Type B pancreatic cell (in vitro differentiated cells): ENCODE data around the gene PLCE1. TPM values are rescaled to one million over a fixed set of nuclear protein-coding genes. Genes with fewer than 3 reads are reported as not detected.
A peak's percentile ranks its signal among the peaks of the same experiment; 100 is the strongest.

Experiments
- DNase-seq: peaks from one replicate; pipeline ENCODE4 v3.0.0; 2021; ENCODE audit warnings: mixed read lengths; ENCODE audit not compliant: unreplicated experiment; ENCODE audit errors: extremely low spot score
- H3K27ac Mint-ChIP-seq: 2 replicates; pipeline ENCODE4 v1.8.0; 2021; ENCODE audit warnings: mild to moderate bottlenecking, mixed read lengths
- H3K27me3 Mint-ChIP-seq: 2 replicates; pipeline ENCODE4 v1.8.0; 2021; ENCODE audit warnings: mixed read lengths
- H3K36me3 Mint-ChIP-seq: 2 replicates; pipeline ENCODE4 v1.8.0; 2021; ENCODE audit warnings: mixed read lengths
- H3K4me1 Mint-ChIP-seq: one replicate; pipeline ENCODE4 v1.8.0; 2021; ENCODE audit warnings: mixed read lengths; ENCODE audit not compliant: unreplicated experiment
- H3K4me3 Mint-ChIP-seq: 2 replicates; pipeline ENCODE4 v1.8.0; 2021; ENCODE audit warnings: mild to moderate bottlenecking, mixed read lengths
- H3K9me3 Mint-ChIP-seq: 2 replicates; pipeline ENCODE4 v1.8.0; 2021; ENCODE audit warnings: mixed read lengths
- total RNA-seq: library from RNA; stranded (reverse); gene quantifications from 2 replicates; pipeline ENCODE4 v1.2.1, GENCODE V29; 2021; ENCODE audit warnings: low replicate concordance
- TF ChIP-seq, protein P1 (sequence below): fragments of 200-600 bp; sonication (generic); conservative IDR thresholded peaks from 2 replicates; pipeline ENCODE4 v1.5.0; 2021; ENCODE audit warnings: antibody characterized with exemption, mild to moderate bottlenecking

PLCE1 gene
- total RNA-seq, 1 donor from 2014 or later: 7.8 TPM

DNA sequence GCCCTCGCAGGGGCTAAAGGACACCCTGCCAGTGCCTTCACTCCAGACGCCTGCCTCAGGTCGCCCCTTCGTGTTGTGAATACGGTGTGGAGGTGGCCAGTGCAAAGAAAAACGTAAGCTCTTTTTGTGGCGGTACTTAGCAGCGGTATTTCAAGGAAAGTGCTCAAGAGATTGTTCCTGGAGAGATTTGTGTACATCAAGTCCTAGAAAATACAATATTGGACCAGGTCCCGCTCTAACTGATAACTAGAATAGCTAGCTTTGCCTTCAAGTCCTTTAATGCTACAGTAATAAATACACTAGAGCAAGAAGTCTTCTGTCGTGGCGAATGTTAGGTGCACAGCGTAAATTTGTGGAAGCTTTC is 689 bp downstream of the PLCE1 start:
- H3K27ac Mint-ChIP-seq: peak overlapping the region; percentile 4
- peaks cover 55% of the 10 kb centered on the region for H3K27me3 Mint-ChIP-seq
- TF ChIP-seq, protein P1, sequence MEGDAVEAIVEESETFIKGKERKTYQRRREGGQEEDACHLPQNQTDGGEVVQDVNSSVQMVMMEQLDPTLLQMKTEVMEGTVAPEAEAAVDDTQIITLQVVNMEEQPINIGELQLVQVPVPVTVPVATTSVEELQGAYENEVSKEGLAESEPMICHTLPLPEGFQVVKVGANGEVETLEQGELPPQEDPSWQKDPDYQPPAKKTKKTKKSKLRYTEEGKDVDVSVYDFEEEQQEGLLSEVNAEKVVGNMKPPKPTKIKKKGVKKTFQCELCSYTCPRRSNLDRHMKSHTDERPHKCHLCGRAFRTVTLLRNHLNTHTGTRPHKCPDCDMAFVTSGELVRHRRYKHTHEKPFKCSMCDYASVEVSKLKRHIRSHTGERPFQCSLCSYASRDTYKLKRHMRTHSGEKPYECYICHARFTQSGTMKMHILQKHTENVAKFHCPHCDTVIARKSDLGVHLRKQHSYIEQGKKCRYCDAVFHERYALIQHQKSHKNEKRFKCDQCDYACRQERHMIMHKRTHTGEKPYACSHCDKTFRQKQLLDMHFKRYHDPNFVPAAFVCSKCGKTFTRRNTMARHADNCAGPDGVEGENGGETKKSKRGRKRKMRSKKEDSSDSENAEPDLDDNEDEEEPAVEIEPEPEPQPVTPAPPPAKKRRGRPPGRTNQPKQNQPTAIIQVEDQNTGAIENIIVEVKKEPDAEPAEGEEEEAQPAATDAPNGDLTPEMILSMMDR: no peak
- DNase-seq: no peak
- peaks cover 6% of the 10 kb centered on the region for H3K9me3 Mint-ChIP-seq
- H3K4me3 Mint-ChIP-seq: peak overlapping the region; percentile 87
- peaks cover 34% of the 10 kb centered on the region for H3K4me1 Mint-ChIP-seq
- peaks cover 8% of the 10 kb centered on the region for H3K36me3 Mint-ChIP-seq

DNA sequence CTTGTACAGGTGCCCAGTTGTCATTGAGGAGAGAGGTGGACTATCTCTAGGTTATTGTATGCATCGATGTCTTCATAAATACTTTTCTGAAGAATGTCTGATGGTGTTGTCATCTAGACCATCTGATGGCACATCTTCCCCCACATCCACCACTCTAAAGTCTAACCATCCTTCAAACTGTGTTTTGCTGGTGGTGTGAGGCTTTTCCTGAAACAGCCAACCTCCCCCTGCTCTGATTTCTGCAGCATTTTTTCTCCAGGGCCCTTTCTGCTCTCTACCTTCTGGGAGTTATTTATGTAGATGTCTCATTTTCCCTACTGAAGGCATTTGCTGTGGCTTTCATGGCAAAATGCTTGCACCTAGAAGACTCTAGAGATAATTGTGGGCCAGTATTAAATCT is 1.5 kb downstream of the PLCE1 start:
- TF ChIP-seq, protein P1: no peak
- H3K4me1 Mint-ChIP-seq: peaks cover 40% of the 10 kb centered on the region
- peak overlapping the region; percentile 4 for H3K27ac Mint-ChIP-seq
- no peak for DNase-seq
- peaks cover 60% of the 10 kb centered on the region for H3K27me3 Mint-ChIP-seq
- peaks cover 6% of the 10 kb centered on the region for H3K9me3 Mint-ChIP-seq
- peak overlapping the region; percentile 87 for H3K4me3 Mint-ChIP-seq
- H3K36me3 Mint-ChIP-seq: peaks cover 8% of the 10 kb centered on the region

DNA sequence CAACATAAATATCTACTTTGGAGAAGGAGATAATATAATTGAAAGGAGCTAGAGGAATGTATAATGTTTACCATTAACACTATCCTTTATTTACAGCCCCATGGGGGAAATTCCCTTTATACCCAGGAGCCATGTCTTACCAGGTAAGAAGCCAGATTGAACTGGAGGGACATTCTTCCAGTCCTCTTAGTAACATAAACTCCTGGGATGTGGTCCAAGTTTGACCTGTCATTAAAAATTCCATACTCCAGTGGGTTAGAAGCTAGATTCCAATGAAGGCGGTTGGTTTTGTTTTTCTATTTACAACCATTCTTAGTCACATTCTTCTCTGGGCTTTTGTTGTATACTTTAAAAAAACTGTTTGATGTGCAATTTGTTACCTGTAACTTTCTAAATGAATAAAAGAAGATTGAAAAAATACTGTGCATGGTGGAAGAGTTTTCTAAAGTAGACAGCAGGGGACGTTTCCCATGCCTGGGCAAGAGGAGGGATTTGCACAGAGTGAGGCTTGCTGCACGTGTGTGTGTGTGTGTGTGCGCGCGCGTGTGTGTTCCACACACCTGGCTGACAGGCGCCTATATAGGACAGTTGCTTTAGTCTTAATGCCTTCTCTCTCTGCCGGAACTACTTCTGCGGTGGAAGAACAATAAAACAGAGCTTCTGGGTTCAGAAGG is 2.0 kb downstream of the PLCE1 start:
- Mint-ChIP-seq H3K27me3 (peaks cover 59% of the 10 kb centered on the region), H3K4me3 (peak overlapping the region; percentile 87), H3K36me3 (peaks cover 8% of the 10 kb centered on the region), H3K9me3 (peaks cover 6% of the 10 kb centered on the region), H3K4me1 (peaks cover 37% of the 10 kb centered on the region), H3K27ac (no peak overlapping the region)
- no peak for DNase-seq
- TF ChIP-seq, protein P1: no peak

DNA sequence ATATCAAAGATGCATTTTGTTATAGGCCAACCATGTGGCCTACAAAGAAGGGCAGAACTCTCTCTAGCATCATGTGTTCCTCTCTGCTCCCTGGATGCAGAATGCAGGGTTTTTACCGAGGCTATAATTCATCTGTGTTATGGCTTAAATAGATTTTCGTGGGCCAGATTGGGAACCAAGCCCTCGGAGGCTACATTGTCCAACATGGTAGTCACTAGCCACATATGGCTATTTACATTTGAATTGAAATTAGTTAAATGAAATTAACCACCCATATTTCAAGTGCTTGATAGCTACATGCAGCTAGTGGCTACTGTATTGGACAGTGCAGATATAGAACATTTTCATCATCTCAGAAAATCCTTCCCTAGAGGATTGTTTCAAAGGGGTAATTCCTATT is 2.8 kb downstream of the PLCE1 start:
- Mint-ChIP-seq H3K27me3 (peaks cover 52% of the 10 kb centered on the region), H3K9me3 (peaks cover 6% of the 10 kb centered on the region), H3K4me1 (peaks cover 29% of the 10 kb centered on the region), H3K27ac (no peak overlapping the region), H3K36me3 (peaks cover 8% of the 10 kb centered on the region), H3K4me3 (no peak overlapping the region)
- DNase-seq: no peak
- TF ChIP-seq, protein P1: no peak

DNA sequence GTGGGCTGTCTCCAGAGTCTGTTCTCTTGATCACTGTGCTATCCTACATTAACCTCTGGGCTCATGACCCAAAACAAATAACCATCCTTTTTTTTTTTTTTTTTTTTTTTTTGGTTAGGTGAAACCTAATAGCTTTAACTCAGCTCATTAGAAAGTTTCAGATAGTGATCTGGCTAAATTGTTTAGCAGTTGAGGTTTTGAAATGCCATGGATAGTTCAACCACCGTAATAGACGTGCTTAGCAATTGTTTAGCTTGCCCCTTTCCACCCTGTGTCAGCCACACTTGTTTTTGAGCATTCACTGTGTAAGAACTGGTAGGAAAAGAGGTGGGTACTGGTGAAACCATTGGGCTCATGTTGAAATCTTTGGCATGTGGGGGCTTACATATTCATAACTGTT is 3.8 kb downstream of the PLCE1 start:
- H3K9me3 Mint-ChIP-seq: peaks cover 6% of the 10 kb centered on the region
- peaks cover 8% of the 10 kb centered on the region for H3K36me3 Mint-ChIP-seq
- TF ChIP-seq, protein P1: no peak
- H3K27me3 Mint-ChIP-seq: peaks cover 46% of the 10 kb centered on the region
- no peak overlapping the region for H3K27ac Mint-ChIP-seq
- H3K4me1 Mint-ChIP-seq: peaks cover 19% of the 10 kb centered on the region
- no peak for DNase-seq
- H3K4me3 Mint-ChIP-seq: no peak overlapping the region
